IPS-NIHi7 (cell line): Measurements from ENCODE around the gene ZSCAN5A.
"Not testable (repeated sequence)": the region's sequence is repeated elsewhere in the genome, so short reads cannot be mapped to it uniquely, and the experiment has no call there.

ENCODE experiments used
- DNase-seq: peaks from one replicate; pipeline ENCODE4 v3.0.0; 2012; ENCODE audit warnings: mixed read lengths; ENCODE audit errors: extremely low spot score

The ZSCAN5A gene

DNA sequence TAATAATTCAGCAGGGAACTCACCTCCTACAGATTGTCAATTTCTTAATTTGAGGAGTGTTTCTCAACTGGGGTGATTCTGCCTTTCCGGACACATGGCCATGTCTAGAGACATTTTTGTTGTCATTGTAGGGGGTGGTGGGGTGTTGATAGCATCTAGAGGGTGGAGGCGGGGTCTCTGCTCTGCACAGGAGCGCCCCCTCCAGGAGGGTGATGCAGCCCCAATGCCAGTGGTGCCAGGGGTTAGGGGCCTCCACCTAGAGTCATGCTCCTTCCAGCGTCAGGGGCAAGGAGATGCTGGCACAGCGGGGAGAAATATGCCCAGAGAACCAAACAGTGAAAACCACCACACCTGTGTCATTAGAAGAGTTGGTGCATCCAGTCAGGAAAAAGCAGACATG is 107.1 kb downstream of the ZSCAN5A start:
- not testable (repeated sequence) for DNase-seq

DNA sequence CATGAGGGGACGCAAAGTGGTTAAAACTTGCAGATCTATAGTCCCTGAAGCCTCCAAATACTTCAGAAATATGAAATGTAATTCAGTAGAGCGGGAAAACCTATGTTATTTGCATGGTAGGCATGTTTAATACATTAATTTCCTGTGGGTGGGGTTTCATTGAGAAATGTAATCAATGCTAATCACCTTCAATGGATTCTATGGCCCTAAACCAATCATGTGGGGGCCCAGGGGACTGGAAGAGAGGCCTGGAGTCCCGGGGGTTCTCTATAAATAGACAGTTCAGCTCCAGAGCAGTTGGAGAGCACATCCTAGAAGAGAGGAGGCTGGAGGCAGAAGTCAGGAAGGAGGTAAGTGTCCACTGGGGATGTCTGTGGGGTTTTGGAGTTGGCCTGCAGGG is 112.7 kb downstream of the ZSCAN5A start, which contains the start of gene ZSCAN5C:
ZSCAN5C (plus strand) TSS at position 301 of the 400 bp plus-strand sequence. CDS start 3,641 bp downstream, outside the sequence.
- DNase-seq, result no peak

DNA sequence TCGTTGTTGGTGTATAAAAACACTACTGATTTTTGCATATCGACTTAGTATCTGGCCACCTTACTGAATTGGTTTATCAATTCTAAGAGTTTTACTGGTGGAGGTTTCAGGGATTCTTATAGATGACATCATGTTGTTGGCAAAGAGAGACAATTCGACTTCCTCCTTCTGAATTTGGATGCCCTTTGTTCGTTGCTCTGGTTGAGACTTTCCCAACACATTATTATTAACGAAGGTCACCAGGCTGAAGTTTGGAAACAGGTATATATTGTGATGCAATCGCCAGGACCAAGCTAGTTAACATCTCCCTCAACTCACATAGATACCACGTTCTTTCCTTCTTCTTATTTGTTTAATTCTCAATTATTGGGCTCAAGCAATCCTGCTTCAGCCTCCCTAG is 115.0 kb downstream of the ZSCAN5A start:
- no peak for DNase-seq

DNA sequence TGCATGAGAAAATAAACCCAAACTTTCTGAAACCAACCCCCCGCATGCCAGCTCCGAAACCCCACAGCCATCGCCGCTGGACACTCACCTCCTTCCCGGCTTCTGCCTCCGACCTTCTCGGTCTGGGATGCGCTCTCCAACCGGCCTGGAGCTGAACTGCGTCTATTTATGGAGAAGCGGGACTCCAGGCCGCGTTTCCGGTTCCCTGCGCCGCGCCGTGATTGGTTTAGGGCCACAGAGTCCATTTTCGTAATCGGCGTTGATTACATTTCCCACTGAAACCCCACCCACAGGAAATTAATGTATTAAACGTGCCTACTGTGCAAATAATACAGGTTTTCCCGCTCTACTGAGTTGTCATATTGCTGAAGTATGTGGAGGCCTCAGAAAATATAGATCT is 117.0 kb downstream of the ZSCAN5A start, which contains the start of gene ZSCAN5B:
ZSCAN5B (minus strand) TSS at position 138 of the 400 bp plus-strand sequence. CDS start 4,731 bp downstream, outside the sequence.
- not testable (repeated sequence) for DNase-seq

DNA sequence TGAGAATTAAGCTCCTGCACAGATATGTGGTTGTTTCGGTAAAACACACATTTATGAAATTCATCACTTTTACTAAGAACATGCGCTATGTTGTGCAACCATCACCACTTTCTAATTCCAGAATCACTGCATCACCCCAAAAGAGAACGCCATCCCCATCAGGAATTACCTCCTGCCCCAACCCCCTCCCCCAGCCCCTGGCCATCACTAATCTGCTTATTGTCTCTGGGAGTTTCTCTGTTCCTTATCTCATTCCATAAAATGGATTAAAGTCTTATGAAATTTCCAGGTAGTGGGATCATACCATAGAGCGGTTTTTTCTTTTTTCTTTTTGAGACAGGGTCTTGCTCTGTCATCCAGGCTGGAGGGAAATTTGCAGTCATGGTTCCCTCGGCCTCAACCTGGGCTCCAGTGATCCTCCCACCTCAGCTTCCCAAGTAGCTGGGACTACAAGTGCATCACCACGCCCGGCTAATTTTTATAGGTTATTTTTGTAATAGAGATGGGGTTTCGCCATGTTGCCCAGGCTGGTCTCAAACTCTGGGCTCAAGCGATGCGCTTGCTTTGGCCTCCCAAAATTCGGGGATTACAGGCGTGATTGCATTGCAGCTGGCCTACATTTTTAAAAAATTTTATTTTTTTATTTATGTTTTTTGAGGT is 120.5 kb downstream of the ZSCAN5A start:
- no peak for DNase-seq

DNA sequence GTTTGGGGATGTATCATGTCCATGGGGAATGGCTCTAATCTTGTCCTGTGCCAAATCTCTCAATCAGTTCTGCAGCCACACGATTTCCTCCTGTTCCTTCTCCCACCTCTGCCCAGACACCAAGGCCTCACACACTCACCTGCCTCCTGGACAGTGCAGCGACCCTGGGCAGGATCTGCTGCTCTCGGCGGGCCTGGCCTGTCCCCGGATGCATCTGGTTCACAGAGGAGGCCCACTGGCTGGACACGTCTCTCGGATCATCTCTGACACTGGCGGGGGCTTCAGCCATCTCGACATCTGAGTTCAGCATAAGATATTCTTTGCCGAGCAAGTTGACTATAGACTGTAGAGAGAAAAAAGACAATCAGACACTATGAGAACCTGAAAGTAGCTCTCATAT is 122.9 kb downstream of the ZSCAN5A start:
- no peak for DNase-seq

DNA sequence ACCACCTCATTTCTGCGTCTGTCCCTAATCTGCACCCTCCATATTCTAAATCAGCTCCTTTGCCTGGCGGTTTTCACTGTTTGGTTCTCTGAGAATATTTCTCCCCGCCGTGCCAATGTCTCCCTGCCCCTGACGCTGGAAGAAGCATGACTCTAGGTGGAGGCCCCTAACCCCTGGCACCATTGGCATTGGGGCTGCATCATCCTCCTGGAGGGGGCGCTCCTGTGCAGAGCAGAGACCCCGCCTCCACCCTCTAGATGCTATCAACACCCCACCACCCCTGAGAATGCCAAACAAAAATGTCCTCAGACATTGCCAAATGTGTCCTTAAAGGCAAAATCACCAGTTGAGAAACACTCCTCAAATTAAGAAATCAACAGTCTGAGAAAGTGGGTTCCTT is 123.5 kb downstream of the ZSCAN5A start:
- peak; percentile 28 for DNase-seq

DNA sequence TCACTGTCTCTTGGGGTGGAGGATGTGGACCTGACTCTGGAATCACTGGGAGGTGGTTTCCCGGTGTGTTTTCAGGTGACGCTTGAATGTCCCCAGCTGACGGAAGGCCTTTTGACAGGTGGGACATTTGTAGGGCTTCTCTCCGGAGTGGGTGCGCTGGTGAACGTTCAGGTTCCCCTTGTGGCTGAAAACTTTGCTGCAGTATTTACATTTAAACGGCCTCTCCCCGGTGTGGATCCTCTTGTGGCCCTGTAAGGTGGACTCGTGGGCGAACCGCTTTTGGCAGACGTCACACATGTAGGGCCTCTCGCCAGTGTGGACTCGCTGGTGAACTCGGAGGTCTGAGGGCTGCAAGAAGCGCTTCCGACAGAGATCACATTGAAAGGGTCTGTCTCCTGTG is 124.9 kb downstream of the ZSCAN5A start:
- no peak for DNase-seq

DNA sequence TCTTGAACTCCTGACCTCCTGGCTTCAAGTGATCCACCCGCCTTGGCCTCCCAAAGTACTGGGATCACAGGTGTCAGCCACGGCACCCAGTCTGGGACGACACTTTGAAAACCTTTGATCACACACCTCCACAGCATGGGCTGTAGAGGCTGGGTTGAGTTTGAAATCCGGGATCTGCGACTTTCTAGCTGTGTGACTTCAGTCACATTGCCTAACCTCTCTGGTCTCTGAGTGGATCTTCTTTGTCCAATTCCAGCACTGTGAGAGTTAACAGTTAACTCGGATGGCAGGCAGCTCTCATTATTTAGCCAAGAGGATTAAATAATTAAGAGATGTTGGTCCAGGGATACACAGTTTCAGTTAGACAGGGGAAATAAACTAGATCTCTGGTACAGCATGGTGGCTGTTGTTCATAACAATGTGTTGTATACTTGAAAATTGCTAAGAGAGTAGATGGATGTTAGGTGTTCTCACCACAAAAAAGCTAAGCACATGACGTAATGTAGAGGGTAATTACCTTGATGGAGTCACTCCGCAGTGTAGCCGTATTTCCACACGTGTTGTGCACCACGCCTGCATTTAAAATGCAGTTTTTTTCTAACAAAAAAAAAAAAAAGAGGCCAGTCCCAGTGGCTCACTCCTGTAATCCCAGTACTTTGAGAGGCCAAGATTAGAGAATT is 136.9 kb downstream of the ZSCAN5A start:
- DNase-seq, result no peak

DNA sequence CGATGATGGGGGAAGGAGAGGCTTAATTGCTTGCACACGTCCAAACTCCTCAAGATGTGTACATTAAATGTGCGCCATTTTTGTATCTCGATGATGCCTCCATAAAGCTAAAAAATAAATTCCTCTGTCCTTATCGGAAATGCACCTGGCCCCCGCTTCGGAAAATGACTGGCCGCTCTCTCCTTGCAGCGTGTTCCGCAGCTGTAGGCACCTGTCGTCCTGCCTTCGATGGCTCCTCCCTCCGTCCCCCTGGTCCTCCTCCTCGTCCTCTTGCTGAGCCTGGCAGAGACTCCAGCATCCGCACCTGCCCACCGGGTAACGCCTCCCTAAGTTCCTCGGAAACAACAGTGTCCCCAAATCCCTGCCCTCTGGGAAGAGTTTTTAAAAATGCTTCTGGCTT is 137.8 kb downstream of the ZSCAN5A start:
- no peak for DNase-seq

DNA sequence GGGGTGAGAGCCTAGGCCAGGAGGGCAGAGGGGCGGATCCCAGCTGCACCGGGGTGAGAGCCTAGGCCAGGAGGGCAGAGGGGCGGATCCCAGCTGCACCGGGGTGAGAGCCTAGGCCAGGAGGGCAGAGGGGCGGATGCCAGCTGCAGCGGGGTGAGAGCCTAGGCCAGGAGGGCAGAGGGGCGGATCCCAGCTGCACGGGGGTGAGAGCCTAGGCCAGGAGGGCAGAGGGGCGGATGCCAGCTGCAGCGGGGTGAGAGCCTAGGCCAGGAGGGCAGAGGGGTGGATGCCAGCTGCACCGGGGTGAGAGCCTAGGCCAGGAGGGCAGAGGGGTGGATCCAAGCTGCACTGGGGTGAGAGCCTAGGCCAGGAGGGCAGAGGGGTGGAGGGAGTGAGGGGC is 138.3 kb downstream of the ZSCAN5A start:
- not testable (repeated sequence) for DNase-seq

DNA sequence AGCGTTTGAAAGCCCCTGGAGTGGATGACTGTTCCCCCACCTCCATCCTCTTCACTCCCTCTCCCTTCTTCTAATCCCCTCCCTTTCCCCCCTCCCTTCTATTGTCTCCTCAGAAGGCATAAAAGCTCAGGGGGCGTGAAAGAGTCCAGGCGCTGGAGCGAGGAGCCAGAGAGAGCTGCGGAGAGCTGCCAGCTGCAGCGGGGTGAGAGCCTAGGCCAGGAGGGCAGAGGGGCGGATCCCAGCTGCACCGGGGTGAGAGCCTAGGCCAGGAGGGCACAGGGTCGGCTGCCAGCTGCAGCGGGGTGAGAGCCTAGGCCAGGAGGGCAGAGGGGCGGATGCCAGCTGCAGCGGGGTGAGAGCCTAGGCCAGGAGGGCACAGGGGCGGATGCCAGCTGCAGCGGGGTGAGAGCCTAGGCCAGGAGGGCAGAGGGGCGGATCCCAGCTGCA is 138.8 kb downstream of the ZSCAN5A start, which contains the start of gene GALP:
GALP (plus strand) TSS at position 148 of the 447 bp plus-strand sequence. CDS start 1,101 bp downstream, outside the sequence.
- DNase-seq, result not testable (repeated sequence)

DNA sequence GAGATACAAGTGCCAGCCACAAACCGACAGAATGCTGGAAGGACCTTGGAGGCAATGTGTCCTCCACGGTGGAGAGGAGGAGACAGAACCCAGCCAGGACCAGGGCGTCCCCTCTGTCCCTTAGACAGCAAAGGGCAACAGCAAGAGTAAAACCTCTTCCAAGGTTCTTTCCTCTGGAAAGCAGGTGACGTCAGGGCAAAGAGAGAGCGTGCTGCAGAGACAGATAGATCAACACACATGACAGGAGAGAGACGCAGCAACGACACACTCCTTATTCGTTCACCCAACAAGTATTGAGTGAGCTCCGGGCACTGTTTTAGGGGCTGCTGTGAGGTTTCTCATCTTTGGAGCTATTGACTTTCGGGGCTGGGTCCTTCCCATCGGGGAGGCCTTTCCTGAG is 140.1 kb downstream of the ZSCAN5A start:
- DNase-seq, result no peak

DNA sequence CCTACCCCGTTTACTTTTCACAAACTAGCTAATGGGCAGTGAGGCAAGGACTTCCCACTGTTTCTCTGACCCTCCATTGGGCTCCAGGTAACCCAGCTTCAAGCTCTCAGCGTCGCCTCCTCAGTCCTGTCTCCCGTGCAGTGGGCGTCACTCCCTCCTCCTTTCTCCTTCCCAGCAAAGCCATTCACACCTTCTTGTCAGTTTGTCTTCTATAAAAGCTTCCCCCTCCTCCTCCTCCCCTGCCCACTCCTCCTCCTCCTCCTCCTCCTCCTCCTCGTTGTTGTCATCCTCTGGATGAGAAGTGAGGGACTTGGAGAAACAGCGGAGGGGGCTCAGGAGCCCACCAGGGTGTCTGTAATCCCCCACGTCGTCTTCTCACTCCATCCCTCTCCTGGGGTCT is 140.6 kb downstream of the ZSCAN5A start:
- no peak for DNase-seq
